GM19467 (cell line): ENCODE results near the gene MRFAP1.
"Not testable (repeated sequence)": the region's sequence is repeated elsewhere in the genome, so short reads cannot be mapped to it uniquely, and the experiment has no call there.

Source experiments
- ATAC-seq: cut with Tn5 transposase; IDR thresholded peaks from one replicate; pipeline ENCODE4 v1.9.1; 2021; ENCODE audit warnings: mild to moderate bottlenecking, moderate library complexity; ENCODE audit not compliant: unreplicated experiment

MRFAP1 gene

GRCh38 chr4:6610856-6611430 is 29.5 kb upstream of the MRFAP1 start:
- ATAC-seq: no peak

GRCh38 chr4:6612961-6613675 is 27.4 kb upstream of the MRFAP1 start:
- no peak for ATAC-seq

DNA sequence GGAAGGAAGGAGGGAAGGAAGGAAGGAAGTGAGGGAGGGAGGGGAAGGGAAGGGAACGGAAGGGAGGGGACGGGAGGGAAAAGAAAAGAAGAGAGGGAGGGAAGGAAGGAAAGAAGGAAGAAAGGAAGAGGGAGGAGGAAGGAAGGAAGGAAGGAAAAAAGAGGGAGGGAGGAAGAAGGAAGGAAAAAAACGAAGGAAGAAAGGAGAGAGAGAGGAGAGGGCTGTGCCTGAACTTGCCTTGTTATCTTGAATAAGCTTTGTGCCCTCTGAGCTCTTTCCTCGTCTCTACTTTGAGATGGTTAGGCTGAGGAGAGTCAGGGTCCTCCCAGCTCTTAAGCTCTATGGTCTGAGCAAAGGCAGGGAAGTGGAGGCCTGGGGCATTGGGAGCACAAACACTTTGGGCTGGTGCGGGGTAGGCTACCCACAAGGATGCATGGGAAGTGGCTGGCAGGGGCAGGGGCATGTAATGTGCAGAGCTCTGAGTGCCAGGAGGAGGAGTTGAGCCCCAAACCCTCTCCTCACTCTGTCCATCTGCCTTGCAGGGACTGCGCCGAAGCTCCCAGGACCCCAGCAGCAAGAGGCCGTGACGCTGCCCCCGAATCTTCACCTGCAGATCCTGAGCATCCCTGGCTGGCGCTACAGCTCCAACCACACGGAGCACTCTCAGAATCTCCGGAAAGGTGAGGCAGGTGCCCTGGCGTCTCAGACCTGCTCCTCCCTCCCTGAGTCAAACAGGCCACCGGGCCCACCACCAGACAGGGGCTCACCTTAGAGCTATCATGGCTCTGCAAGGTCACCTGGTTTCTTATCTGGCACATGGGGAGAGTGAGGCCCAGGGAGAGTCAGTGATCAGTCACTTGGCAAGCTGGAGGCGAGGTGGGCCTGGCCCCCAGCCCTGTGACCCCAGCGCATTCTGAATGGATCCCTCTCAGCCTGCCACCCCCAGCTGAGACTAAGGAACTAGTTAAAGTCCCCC is 26.5 kb upstream of the MRFAP1 start:
- ATAC-seq: no peak

GRCh38 chr4:6614701-6615230 is 25.7 kb upstream of the MRFAP1 start:
- no peak for ATAC-seq

DNA sequence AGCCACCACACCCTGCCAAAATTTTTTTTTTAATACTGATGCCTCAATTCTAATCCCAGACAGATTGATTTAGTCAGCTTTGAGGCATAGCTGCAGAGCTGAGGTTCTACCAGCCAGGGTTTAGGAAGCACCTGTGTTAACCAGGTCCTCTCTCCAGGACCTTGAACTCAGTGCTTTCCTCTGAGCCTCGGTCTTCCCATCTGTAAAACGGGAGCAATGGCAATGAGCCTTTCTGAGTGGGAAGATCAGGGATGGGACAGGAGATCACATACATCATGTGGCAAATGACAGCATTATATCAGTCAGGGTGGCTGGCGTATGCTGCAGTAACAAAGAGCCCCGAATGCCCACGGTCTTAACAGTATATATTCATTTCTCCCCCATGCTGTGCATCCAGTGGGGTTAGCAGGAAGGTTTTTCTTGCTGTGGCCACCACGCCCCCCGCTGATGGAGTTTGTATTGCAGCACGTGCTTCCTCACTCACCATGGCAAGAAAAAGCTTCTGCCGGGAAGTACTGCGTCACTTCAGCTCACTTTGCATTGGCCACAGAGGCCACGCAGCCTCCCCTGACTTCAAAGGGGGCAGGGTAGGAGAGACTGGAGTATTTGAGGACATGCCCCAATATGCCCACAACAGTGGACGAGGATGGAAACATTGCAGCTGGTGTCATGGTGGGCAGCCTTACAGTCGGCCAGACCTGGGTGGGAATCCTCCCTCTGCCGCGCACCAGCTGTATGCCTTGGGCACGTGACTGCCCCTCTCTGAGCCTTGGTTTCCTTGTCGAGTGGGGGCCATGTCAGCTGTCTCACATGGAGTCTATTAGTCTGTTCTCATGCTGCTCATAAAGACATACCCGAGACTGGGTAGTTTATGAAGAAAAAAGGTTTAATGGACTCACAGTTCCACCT is 24.1 kb upstream of the MRFAP1 start:
- no peak for ATAC-seq

GRCh38 chr4:6617246-6617645 is 23.2 kb upstream of the MRFAP1 start:
- ATAC-seq: no peak

DNA sequence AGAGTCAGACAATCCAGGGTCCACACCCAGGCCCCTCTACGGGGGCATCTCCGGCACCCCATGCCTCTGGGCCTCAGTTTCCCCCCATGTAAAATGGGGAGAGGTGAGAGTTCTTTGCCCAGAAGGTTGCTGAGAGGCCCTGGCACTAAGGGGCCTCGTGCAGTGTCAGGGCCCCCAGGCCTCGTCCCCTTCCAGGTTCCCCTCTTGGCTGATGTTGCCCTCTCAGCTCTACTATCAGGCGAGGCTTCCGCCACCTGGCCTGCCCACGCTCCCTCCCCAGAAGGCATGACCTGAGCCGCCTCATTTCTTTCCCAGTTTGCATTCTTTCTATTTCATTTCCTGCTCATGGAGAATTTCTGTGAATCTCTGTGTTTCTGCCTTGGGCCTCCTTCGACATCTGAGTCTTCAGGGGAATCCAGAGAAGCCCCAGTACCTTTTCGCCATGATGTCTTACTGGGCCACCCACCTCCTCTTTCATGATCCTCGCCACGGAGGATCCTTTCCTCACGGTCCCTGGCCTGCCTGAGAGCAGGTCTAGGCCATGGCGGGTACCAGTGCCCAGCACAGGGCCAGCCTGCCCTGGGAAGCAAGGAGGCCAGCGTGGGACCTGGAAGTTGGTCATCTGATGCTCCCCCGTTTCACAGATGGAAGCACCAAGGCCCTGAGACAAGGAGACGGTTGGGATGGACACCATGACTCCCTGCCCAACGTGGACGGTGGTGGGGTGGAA is 21.9 kb upstream of the MRFAP1 start:
- no peak for ATAC-seq

DNA sequence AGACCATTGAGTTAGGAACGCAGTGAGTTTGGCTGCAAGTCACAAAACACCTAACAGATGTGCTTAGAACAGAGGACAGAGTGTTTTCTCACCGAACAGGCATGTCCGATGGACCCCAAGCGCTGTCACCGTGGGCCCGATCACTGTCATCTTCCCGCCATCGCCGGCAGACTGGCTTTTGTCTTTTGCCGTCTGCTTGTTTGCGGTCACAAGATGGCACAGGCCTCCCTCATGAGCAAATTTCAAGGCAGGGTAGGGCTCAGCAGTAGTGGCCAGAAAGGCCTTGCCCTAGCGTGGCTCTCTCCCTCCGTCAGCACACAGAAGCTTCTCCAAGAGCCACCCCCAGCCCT is 21.4 kb upstream of the MRFAP1 start:
- ATAC-seq: no peak

DNA sequence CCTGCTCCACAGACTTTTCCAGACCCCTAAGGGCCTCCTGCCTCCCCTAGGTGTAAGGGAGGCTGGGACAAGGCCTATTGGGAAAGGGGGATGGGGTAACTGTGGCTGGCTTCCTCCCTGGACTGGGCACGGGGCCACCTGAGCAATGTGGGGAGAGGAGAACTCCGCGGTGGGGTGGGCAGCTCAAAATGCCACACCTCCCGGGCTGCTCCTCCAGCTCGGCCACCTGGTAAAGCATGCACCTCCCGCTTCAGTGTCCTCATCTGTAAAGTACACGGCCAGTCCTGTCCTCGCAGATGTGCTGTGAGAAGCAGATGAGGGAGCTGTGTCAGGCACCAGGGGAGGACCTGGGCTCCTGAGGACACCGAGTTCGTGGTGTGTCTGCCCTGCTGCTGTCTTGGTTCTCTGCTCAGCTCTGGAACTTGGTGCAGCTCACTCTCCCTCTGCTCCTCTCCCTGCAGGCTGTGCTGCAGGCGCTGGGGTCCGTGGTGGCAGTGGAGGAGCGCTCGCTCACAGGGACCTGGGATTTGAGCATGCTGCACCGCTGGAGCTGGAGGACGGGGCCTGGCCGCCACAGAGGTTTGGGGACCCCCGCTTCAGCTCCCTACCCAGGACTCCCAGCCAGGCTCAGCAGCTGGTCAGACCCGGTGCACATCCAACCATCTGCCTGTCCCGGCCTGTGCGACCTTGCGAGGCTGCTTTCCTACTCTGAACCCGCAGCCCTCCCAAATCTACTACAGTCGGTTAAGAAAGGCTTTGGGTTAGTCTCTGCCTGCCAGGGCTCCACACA is 20.8 kb upstream of the MRFAP1 start:
- ATAC-seq: no peak

GRCh38 chr4:6620296-6620695 is 20.2 kb upstream of the MRFAP1 start:
- ATAC-seq: no peak

DNA sequence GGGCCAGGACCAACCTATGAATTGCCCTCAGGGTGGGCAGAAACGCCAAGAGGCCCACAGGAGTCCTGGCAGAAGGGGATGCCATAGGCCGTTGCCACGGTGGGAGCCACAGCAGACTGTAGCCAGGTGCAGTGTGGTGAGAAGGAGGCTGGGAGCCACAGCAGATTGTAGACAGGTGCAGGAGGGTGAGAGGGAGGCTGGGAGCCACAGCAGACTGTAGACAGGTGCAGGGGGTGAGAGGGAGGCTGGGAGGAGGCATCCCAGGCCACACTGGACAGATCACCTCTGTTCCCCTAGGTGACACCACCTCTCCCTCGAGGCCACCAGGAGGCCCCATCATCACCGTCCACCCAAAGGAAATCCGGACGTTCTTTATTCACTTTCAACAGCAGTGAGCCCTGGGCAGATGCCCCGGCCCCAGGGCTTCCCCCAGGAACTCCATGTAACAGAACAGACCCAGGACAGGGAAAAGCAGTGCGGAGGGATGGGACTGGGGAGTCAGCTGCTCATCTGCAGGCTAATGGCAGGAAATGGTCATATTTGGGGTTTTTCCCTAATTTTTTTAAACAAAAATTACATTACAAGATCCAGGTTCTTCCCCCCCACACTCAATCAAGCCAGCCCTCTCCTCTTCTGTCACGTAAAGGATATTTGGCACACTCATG is 19.5 kb upstream of the MRFAP1 start:
- no peak for ATAC-seq

- no peak for ATAC-seq
Measured at GRCh38 chr4:6621556-6621927, 18.9 kb upstream of the MRFAP1 start.

DNA sequence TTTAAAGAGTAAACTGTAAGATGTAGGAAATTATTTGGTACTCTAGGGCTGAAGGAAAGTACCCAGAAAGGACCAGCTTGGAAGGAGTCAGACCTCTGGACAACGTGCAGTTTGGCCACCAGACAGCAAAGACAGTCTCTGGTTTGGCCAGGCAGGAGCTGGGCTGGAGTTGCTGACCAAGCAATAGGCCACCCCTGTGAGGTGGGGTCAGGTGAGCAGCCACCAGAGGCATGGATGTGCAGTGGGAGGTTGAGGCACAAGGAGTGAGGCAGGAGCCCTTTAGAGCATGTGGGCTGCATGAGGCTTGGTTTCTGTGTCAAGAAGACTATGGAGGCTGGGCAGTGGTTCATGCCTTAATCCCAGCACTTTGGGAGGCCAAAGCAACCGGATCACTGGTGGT is 17.7 kb upstream of the MRFAP1 start:
- ATAC-seq: no peak

GRCh38 chr4:6625256-6625655 is 15.2 kb upstream of the MRFAP1 start:
- no peak for ATAC-seq

- no peak for ATAC-seq
Measured at GRCh38 chr4:6626066-6626465, 14.4 kb upstream of the MRFAP1 start.

GRCh38 chr4:6627832-6628231 is 12.7 kb upstream of the MRFAP1 start:
- ATAC-seq: no peak

DNA sequence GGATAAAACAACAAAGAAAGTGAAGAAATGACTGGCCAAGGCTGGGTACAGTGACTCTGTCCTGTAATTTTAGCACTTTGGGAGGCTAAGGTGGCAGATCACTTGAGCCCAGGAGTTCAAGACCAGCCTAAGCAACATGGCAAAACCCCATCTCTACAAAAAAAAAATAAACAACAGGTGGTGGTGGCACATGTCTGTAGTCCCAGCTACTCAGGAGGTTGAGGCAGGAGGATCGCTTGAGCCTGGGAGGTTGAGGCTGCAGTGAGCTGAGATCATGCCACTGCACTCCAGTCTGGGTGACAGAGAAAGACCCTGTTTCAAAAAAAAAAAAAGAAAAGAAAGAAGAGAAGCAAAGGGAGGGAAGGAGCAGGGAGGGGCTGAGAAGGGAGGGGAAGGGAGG is 12.0 kb upstream of the MRFAP1 start:
- not testable (repeated sequence) for ATAC-seq

DNA sequence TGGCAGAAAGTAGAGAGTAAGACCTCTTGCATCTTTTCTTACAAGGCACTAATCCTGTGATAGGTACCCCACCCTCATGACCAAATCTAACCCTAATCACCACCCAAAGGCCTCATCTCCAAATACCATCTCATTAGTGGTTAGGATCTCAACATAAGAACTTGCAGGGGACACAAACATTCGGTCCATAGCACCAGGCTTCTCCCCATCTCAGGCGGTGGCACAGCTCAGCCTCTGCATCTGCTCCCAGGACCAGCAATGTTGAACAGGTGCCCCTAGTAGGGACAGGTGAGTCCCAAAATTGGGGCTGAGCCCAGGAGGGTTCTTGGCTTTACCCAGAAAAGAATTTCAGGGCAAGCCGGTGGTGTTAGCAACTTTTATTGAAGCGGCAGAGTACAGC is 8.4 kb upstream of the MRFAP1 start:
- ATAC-seq: no peak
